ENCODE data around the gene NUMA1.

NUMA1 gene

GRCh38 chr11:72100009-72100408, 19.7 kb upstream of the NUMA1 start:
- no peak for DNase-seq

GRCh38 chr11:72098741-72099140, 18.4 kb upstream of the NUMA1 start:
- no peak for DNase-seq

GRCh38 chr11:72091292-72091691, 10.9 kb upstream of the NUMA1 start:
- peak; percentile 62 to 72 for DNase-seq

GRCh38 chr11:72088076-72088808, 7.9 kb upstream of the NUMA1 start:
- DNase-seq, result no peak

GRCh38 chr11:72085621-72086351, 5.4 kb upstream of the NUMA1 start:
- no peak for DNase-seq

- DNase-seq, result no peak
Observed at GRCh38 chr11:72084965-72085364, 4.6 kb upstream of the NUMA1 start.

GRCh38 chr11:72084076-72084475, 3.7 kb upstream of the NUMA1 start:
- DNase-seq, result no peak

- no peak for DNase-seq
Observed at GRCh38 chr11:72083414-72083813, 3.1 kb upstream of the NUMA1 start.

- no peak for DNase-seq
Observed at GRCh38 chr11:72081821-72082453, 1.6 kb upstream of the NUMA1 start.

- no peak for DNase-seq
Observed at GRCh38 chr11:72081184-72081644, 872 bp upstream of the NUMA1 start.

- no peak for DNase-seq
Observed at GRCh38 chr11:72079819-72080325, 470 bp downstream of the NUMA1 start.

- DNase-seq, result no peak
Observed at GRCh38 chr11:72078477-72078876, 1.9 kb downstream of the NUMA1 start.

GRCh38 chr11:72075756-72076155, 4.6 kb downstream of the NUMA1 start:
- no peak for DNase-seq

- DNase-seq, result no peak
Observed at GRCh38 chr11:72075109-72075508, 5.2 kb downstream of the NUMA1 start.

- no peak for DNase-seq
Observed at GRCh38 chr11:72072348-72072747, 8.0 kb downstream of the NUMA1 start.

GRCh38 chr11:72070491-72070890, 9.9 kb downstream of the NUMA1 start:
- DNase-seq, result no peak

- DNase-seq, result no peak
Observed at GRCh38 chr11:72069787-72070251, 10.5 kb downstream of the NUMA1 start.

GRCh38 chr11:72069200-72069599, 11.1 kb downstream of the NUMA1 start:
- no peak for DNase-seq

- no peak for DNase-seq
Observed at GRCh38 chr11:72067676-72068075, 12.7 kb downstream of the NUMA1 start.

- no peak for DNase-seq
Observed at GRCh38 chr11:72067266-72067665, 13.1 kb downstream of the NUMA1 start.

GRCh38 chr11:72066855-72067254, 13.5 kb downstream of the NUMA1 start:
- no peak for DNase-seq

- no peak for DNase-seq
Observed at GRCh38 chr11:72061739-72062396, 18.5 kb downstream of the NUMA1 start.
